ENCODE results near the gene TP53I13. TPM values are rescaled to one million over a fixed set of nuclear protein-coding genes. Genes with fewer than 3 reads are reported as not detected.

TP53I13 gene
- total RNA-seq, 1 experiment from 2014 or later, result 28.1 TPM

- H2AFZ ChIP-seq (ENCODE audit: low read length), result no peak overlapping the region
- no peak overlapping the region for H2BK5ac ChIP-seq (ENCODE audit: insufficient read length, low read length)
- H2BK15ac ChIP-seq (ENCODE audit: low read depth, low read length), result no peak overlapping the region
- H3K23me2 ChIP-seq (ENCODE audit: insufficient read length, low read depth, low read length, poor library complexity, severe bottlenecking), result no peaks in the 10 kb centered on the region
- H4K20me1 ChIP-seq (ENCODE audit: control insufficient read depth, insufficient read depth, insufficient read length), result peaks cover 2% of the 10 kb centered on the region
- H4K8ac ChIP-seq (replicated peaks; ENCODE audit: insufficient read length, low read depth, low read length), result no peak overlapping the region
- Mint-ChIP-seq H3K27ac (0 out of 7 replicates have a peak overlapping the region, but pooled peaks of 1 of the 3 experiments have one; percentile 23), H3K36me3 (ENCODE audit: insufficient read depth in 1 of 3, low read depth in 3 of 3) (peaks cover 22 to 70% (median 56%) of the 10 kb centered on the region in 3 experiments), H3K4me3 (no peak overlapping the region), H3K27me3 (ENCODE audit: low read depth) (no peaks in the 10 kb centered on the region), H3K9me3 (no peaks in the 10 kb centered on the region), H3K4me1 (peaks cover 2 to 13% of the 10 kb centered on the region in 2 experiments)
- H3K23ac ChIP-seq (ENCODE audit: insufficient read length, low read depth, low read length), result no peak overlapping the region
- no peak overlapping the region for H3K4ac ChIP-seq (ENCODE audit: low read depth, low read length)
- no peaks in the 10 kb centered on the region for H3K9me3 ChIP-seq (ENCODE audit: control insufficient read depth, low read depth, low read length)
- H4K91ac ChIP-seq (ENCODE audit: insufficient read length, low read depth, low read length), result no peak overlapping the region
- no peaks in the 10 kb centered on the region for H3K27me3 ChIP-seq (ENCODE audit: insufficient read depth, low read length)
- no peak overlapping the region for H3K4me2 ChIP-seq (ENCODE audit: insufficient read depth, insufficient read length, low read length)
- no peak overlapping the region for H4K5ac ChIP-seq (ENCODE audit: insufficient read length, low read depth, low read length)
- H3K56ac ChIP-seq (ENCODE audit: insufficient read length, low read depth, low read length), result no peak overlapping the region
- no CpG with 5 or more reads among the region's 22 CpGs for WGBS (ENCODE audit: extremely low coverage, insufficient read length, low lambda C conversion rate)
- no peak for DNase-seq
- H2AK5ac ChIP-seq (ENCODE audit: insufficient read length, low read length), result no peak overlapping the region
- no peak overlapping the region for H2BK120ac ChIP-seq (ENCODE audit: low read depth, low read length, poor library complexity, severe bottlenecking)
- H3K79me2 ChIP-seq (ENCODE audit: insufficient read depth, low read length), result no peaks in the 10 kb centered on the region
- H3K9ac ChIP-seq (ENCODE audit: extremely low read depth, insufficient read length, low read length), result no peak overlapping the region
- no peaks in the 10 kb centered on the region for H3K79me1 ChIP-seq (ENCODE audit: insufficient read depth, low read depth, low read length, poor library complexity, severe bottlenecking)
- H3K27ac ChIP-seq (ENCODE audit: insufficient read length, low read depth, low read length), result no peak overlapping the region
- no peak overlapping the region for H2BK12ac ChIP-seq (ENCODE audit: insufficient read length, low read depth, low read length)
- no peak overlapping the region for H3K14ac ChIP-seq (ENCODE audit: insufficient read depth, low read length)
- no peak overlapping the region for H3K18ac ChIP-seq (ENCODE audit: insufficient read length, low read depth, low read length)
- no peak overlapping the region for H3T11ph ChIP-seq (ENCODE audit: low read length)
- TF ChIP-seq CTCF (conservative IDR thresholded peaks at IDR 0.05), result no peak
- no peaks in the 10 kb centered on the region for H3K4me1 ChIP-seq (ENCODE audit: insufficient read depth, low read length)
- no peak overlapping the region for H2BK20ac ChIP-seq (ENCODE audit: low read depth, low read length, poor library complexity, severe bottlenecking)
Observed at GRCh38 chr17:29577385-29578211, 9.1 kb downstream of the TP53I13 start.

Data from H9 (cell line).